ENCODE measurements around the gene GLIS2. TPM values are rescaled to one million over a fixed set of nuclear protein-coding genes. Genes with fewer than 3 reads are reported as not detected.

The GLIS2 gene
- total and polyA plus RNA-seq, 4 donors: 0.68 to 1.4 (median 1.1) TPM

DNA sequence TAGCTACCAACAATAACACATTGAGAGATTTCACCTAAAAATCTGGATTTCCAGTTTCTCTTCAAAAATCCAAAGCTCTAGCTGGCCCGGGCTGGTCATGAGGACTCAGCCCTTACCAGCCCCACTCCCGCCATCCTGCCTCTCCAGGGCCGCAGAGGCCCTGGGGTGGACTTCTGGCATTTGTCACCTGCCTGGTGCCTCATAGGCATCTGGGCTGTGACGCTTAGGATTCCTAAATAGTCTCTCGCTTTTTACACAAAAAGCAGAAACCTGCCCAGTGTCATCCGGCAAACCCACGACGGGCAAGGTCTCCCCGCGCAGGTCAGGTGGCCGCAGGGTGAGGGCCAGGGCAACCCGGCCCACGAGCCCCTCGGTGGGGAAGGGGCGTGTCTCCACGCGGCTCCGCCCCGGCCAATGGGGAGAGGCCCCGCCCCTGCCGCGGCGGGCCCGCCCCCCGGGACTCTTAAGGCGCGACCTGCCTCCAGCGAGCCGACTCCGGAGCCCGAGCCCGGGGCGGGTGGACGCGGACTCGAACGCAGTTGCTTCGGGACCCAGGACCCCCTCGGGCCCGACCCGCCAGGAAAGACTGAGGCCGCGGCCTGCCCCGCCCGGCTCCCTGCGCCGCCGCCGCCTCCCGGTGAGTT is 55.6 kb downstream of the GLIS2 start, which contains the start of gene VASN:
Gene VASN, plus strand, starts transcription at position 492 of the 644 bp plus-strand sequence. CDS start 9,030 bp downstream, outside the sequence.
- TF ChIP-seq EGR1 (IDR thresholded peaks at IDR 0.05; ENCODE audit: low read depth in 2 of 2): no peak
- TF ChIP-seq NR2F2 (IDR thresholded peaks at IDR 0.05): no peak
- TF ChIP-seq RAD21 (IDR thresholded peaks at IDR 0.05): no peak
- peak; percentile 34 for TF ChIP-seq SP1 (IDR thresholded peaks at IDR 0.05)
- TF ChIP-seq, protein P1, sequence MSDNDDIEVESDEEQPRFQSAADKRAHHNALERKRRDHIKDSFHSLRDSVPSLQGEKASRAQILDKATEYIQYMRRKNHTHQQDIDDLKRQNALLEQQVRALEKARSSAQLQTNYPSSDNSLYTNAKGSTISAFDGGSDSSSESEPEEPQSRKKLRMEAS (IDR thresholded peaks at IDR 0.05): no peak
- TF ChIP-seq YY1 (IDR thresholded peaks at IDR 0.05): no peak
- TF ChIP-seq, protein P2, sequence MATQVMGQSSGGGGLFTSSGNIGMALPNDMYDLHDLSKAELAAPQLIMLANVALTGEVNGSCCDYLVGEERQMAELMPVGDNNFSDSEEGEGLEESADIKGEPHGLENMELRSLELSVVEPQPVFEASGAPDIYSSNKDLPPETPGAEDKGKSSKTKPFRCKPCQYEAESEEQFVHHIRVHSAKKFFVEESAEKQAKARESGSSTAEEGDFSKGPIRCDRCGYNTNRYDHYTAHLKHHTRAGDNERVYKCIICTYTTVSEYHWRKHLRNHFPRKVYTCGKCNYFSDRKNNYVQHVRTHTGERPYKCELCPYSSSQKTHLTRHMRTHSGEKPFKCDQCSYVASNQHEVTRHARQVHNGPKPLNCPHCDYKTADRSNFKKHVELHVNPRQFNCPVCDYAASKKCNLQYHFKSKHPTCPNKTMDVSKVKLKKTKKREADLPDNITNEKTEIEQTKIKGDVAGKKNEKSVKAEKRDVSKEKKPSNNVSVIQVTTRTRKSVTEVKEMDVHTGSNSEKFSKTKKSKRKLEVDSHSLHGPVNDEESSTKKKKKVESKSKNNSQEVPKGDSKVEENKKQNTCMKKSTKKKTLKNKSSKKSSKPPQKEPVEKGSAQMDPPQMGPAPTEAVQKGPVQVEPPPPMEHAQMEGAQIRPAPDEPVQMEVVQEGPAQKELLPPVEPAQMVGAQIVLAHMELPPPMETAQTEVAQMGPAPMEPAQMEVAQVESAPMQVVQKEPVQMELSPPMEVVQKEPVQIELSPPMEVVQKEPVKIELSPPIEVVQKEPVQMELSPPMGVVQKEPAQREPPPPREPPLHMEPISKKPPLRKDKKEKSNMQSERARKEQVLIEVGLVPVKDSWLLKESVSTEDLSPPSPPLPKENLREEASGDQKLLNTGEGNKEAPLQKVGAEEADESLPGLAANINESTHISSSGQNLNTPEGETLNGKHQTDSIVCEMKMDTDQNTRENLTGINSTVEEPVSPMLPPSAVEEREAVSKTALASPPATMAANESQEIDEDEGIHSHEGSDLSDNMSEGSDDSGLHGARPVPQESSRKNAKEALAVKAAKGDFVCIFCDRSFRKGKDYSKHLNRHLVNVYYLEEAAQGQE (IDR thresholded peaks at IDR 0.05): peak; percentile 56
- TF ChIP-seq HNF4G (IDR thresholded peaks at IDR 0.05): no peak
- no peak for TF ChIP-seq GABPA (IDR thresholded peaks at IDR 0.05 in 1 of 2, conservative IDR thresholded peaks at IDR 0.05 in 1 of 2)
- TF ChIP-seq RXRA (IDR thresholded peaks at IDR 0.05): peak in 1 of 2 donors; percentile 17
- no peaks in the 10 kb centered on the region for H3K27me3 ChIP-seq (ENCODE audit: control insufficient read depth in 4 of 4, insufficient read depth in 4 of 4, low read length in 3 of 4)
- peak within 1 kb of the TSS; percentile 73 to 81 for H3K9ac ChIP-seq (ENCODE audit: low read depth in 1 of 2, low read length in 2 of 2)
- H3K9me3 ChIP-seq (ENCODE audit: control insufficient read depth in 4 of 4, low read length in 3 of 4): no peaks in the 10 kb centered on the region
- peaks cover 19 to 61% (median 45%) of the 10 kb centered on the region in 4 donors for H3K4me1 ChIP-seq (ENCODE audit: control insufficient read depth in 4 of 4, insufficient read depth in 4 of 4, low read length in 3 of 4)
- DNase-seq (ENCODE audit: low spot score): peak; percentile 84
- H3K36me3 ChIP-seq (ENCODE audit: control insufficient read depth in 4 of 4, insufficient read depth in 3 of 4, low read depth in 1 of 4, low read length in 3 of 4): no peaks in the 10 kb centered on the region
- 4% methylated on average over 50 of the region's 50 CpGs for WGBS
- H3K27ac ChIP-seq (ENCODE audit: low read depth in 1 of 2, low read length in 2 of 2): peak within 1 kb of the TSS; percentile 87 to 95
- H3K4me3 ChIP-seq (ENCODE audit: low read depth in 1 of 3, low read length in 3 of 3): peak within 1 kb of the TSS; percentile 78 to 90 (median 84)

DNA sequence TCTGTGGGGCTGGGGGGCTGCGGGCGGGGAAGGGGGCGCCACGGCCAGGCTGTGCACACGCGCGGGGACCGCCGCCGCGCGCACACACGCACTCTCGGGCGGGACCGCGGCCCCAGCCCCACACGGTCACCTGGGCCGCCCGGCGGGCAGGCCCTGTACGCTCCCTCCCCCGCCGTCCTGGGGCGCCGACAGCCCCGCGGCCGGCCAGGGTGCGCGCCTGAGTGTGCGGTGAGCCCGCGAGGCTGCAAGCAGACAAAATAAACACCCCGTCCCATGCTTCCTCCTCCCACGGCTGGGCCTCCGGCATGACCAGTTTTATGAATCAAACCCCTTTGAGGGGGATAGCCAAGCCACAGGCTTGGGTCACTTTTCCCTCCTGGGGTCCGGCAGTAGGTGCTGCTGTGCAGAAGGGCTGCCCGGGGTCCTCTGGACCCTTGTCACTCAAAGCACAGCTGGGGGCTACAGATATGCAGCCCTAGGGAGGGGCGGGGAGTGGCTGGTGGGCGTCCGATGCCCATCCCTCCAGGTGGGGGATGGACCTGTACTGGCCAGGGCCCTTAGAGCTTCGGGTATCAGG is 56.2 kb downstream of the GLIS2 start:
- H3K4me3 ChIP-seq (ENCODE audit: low read depth in 1 of 3, low read length in 3 of 3): peak overlapping the region; percentile 78 to 90 (median 84)
- H3K36me3 ChIP-seq (ENCODE audit: control insufficient read depth in 4 of 4, insufficient read depth in 3 of 4, low read depth in 1 of 4, low read length in 3 of 4): no peaks in the 10 kb centered on the region
- no peaks in the 10 kb centered on the region for H3K27me3 ChIP-seq (ENCODE audit: control insufficient read depth in 4 of 4, insufficient read depth in 4 of 4, low read length in 3 of 4)
- no peak for TF ChIP-seq JUND (IDR thresholded peaks at IDR 0.05)
- TF ChIP-seq HNF4A (conservative IDR thresholded peaks at IDR 0.05): no peak
- no peak for TF ChIP-seq SP1 (IDR thresholded peaks at IDR 0.05)
- TF ChIP-seq, protein P3, sequence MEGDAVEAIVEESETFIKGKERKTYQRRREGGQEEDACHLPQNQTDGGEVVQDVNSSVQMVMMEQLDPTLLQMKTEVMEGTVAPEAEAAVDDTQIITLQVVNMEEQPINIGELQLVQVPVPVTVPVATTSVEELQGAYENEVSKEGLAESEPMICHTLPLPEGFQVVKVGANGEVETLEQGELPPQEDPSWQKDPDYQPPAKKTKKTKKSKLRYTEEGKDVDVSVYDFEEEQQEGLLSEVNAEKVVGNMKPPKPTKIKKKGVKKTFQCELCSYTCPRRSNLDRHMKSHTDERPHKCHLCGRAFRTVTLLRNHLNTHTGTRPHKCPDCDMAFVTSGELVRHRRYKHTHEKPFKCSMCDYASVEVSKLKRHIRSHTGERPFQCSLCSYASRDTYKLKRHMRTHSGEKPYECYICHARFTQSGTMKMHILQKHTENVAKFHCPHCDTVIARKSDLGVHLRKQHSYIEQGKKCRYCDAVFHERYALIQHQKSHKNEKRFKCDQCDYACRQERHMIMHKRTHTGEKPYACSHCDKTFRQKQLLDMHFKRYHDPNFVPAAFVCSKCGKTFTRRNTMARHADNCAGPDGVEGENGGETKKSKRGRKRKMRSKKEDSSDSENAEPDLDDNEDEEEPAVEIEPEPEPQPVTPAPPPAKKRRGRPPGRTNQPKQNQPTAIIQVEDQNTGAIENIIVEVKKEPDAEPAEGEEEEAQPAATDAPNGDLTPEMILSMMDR (IDR thresholded peaks at IDR 0.05; ENCODE audit: low read depth, low read length, missing input control): no peak
- TF ChIP-seq RAD21 (IDR thresholded peaks at IDR 0.05): no peak
- TF ChIP-seq HNF4G (IDR thresholded peaks at IDR 0.05): no peak
- TF ChIP-seq YY1 (IDR thresholded peaks at IDR 0.05): no peak
- TF ChIP-seq EGR1 (IDR thresholded peaks at IDR 0.05; ENCODE audit: low read depth in 2 of 2): no peak
- no peak for TF ChIP-seq FOXA2 (IDR thresholded peaks at IDR 0.05)
- TF ChIP-seq, protein P4, sequence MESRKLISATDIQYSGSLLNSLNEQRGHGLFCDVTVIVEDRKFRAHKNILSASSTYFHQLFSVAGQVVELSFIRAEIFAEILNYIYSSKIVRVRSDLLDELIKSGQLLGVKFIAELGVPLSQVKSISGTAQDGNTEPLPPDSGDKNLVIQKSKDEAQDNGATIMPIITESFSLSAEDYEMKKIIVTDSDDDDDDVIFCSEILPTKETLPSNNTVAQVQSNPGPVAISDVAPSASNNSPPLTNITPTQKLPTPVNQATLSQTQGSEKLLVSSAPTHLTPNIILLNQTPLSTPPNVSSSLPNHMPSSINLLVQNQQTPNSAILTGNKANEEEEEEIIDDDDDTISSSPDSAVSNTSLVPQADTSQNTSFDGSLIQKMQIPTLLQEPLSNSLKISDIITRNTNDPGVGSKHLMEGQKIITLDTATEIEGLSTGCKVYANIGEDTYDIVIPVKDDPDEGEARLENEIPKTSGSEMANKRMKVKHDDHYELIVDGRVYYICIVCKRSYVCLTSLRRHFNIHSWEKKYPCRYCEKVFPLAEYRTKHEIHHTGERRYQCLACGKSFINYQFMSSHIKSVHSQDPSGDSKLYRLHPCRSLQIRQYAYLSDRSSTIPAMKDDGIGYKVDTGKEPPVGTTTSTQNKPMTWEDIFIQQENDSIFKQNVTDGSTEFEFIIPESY (IDR thresholded peaks at IDR 0.05): no peak
- DNase-seq (ENCODE audit: low spot score): no peak
- H3K9ac ChIP-seq (ENCODE audit: low read depth in 1 of 2, low read length in 2 of 2): peak overlapping the region; percentile 73 to 81
- no peaks in the 10 kb centered on the region for H3K9me3 ChIP-seq (ENCODE audit: control insufficient read depth in 4 of 4, low read length in 3 of 4)
- 3% methylated on average over 43 of the region's 43 CpGs for WGBS
- peaks cover 25 to 67% (median 51%) of the 10 kb centered on the region in 4 donors for H3K4me1 ChIP-seq (ENCODE audit: control insufficient read depth in 4 of 4, insufficient read depth in 4 of 4, low read length in 3 of 4)
- H3K27ac ChIP-seq (ENCODE audit: low read depth in 1 of 2, low read length in 2 of 2): peak overlapping the region; percentile 87 to 95

All from liver (tissue), 9 donors.